Adrenal gland (tissue), 5 donors: ENCODE data around the gene ITGA6.

Experiments used
- CTCF ChIP-seq, 6 experiments: fragments of 450-650 bp in 4 of 6; fragments of 200-600 bp in 2 of 6; sonication (generic) in 1 of 6; IDR thresholded peaks; 1 replicate in 5 of 6; 2 replicates in 1 of 6; pipeline versions ENCODE4 v1.5.1 to v1.8.0; 2016 to 2021; ENCODE audit warnings: antibody characterized with exemption in 6 of 6, mild to moderate bottlenecking in 2 of 6, moderate library complexity in 1 of 6
- POLR2A ChIP-seq, 2 donors: fragments of 450-650 bp; IDR thresholded peaks; one replicate each; pipeline ENCODE4 v1.6.1; 2017; ENCODE audit warnings: antibody characterized with exemption in 2 of 2, mild to moderate bottlenecking in 2 of 2, moderate library complexity in 1 of 2
- donor health status: DM: no; HTN: no; CAD: no.

DNA sequence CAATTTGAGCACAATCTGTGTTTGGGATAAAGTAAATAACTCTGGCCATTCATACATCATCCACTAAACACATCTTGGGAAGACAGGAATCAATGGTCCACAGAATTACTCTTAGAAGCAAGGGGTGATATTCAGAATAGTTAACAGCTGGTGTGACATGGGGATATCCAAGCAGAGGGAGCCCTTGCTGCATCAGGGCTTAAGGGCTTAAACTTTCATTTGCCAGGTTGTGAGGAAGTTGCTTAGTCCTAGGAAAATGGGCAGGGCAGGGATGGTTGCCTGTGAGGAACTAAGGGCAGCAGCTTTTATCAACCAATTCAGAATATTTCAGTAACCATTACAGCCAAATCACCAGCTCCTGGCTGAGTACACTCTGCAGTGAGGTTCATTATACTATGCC is 2.0 kb upstream of the ITGA6 start:
- TF ChIP-seq POLR2A (IDR thresholded peaks at IDR 0.05) (no peak), CTCF (IDR thresholded peaks at IDR 0.05) (no peak)
